Dermis microvascular lymphatic vessel endothelial cell (primary cell): Measurements from ENCODE around the gene SH3BGRL2. TPM values are rescaled to one million over a fixed set of nuclear protein-coding genes. Genes with fewer than 3 reads are reported as not detected.
A peak's percentile ranks its signal among the peaks of the same experiment; 100 is the strongest.
"Not testable (repeated sequence)": the region's sequence is repeated elsewhere in the genome, so short reads cannot be mapped to it uniquely, and the experiment has no call there.

ENCODE experiments used
- DNase-seq, 2 donors: peaks; one replicate each; pipeline versions ENCODE4 v3.0.0 to v3.0.0-alpha.2; 2010; ENCODE audit warnings: low read depth in 2 of 2
- total RNA-seq: library from RNA; depleted of rRNA; stranded (reverse); fragments of >200 nt; gene quantifications from 2 replicates; pipeline ENCODE4 v1.2.1, GENCODE V29; 2014

SH3BGRL2 gene
- total RNA-seq, 1 donor from 2014 or later, result 81.8 TPM

GRCh38 chr6:79735183-79735582, 104.1 kb downstream of the SH3BGRL2 start:
- DNase-seq, result no peak

- peak in 1 of 2 donors; percentile 45 for DNase-seq
Measured at GRCh38 chr6:79737172-79737571, 106.0 kb downstream of the SH3BGRL2 start.

- DNase-seq, result no peak
Measured at GRCh38 chr6:79742030-79742429, 110.9 kb downstream of the SH3BGRL2 start.

DNA sequence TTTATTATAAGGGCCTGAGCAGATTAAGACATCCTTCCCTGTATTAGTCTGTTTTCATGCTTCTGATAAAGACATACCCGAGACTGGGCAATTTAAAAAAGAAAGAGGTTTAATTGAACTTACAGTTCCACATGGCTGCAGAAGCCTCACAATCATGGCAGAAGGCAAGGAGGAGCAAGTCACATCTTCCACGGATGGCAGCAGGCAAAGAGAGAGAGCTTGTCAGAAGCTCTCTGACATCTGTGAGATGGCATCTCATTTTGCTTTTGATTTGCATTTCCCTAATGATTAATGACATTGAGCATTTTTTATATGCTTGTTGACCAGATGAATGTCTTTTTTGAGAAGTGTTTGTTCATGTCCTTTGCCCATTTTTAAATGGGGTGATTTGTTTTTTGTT, 114.2 kb downstream of the SH3BGRL2 start:
- not testable (repeated sequence) for DNase-seq

GRCh38 chr6:79746325-79746724, 115.2 kb downstream of the SH3BGRL2 start:
- not testable (repeated sequence) for DNase-seq

- no peak for DNase-seq
Measured at GRCh38 chr6:79750806-79751205, 119.7 kb downstream of the SH3BGRL2 start.

Other genes with a start within 250 kb of the SH3BGRL2 start
- 2.1 and 2.2 TPM in 2 replicates for gene LCA5, start 93.9 kb upstream of the SH3BGRL2 start, total RNA-seq